Measurements from ENCODE around the gene CHRDL2.

DNA sequence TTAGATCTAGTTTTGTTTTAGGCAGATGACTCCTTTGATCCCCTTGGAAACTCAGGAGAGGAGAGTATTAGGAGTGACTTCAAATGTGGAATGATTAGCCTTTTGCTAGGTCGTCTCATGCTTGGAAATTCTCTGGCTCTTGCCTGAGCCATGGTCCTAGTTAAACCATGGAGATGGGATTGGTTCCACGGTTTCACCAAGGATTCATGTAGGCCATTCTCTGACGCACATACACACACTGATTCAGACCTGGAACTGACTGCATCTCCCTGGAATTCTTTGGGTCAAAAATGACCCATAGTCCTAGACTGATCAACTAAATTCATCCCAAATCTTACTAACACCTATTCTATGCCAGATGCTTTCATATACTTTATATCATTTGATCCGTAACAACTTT is 82.3 kb downstream of the CHRDL2 start:
- TF ChIP-seq EZH2 (IDR thresholded peaks at IDR 0.05; ENCODE audit: borderline replicate concordance, low read depth, low read length, severe bottlenecking) (no peak), POLR2A (IDR thresholded peaks at IDR 0.05; ENCODE audit: low read depth, low read length) (no peak), MYC (IDR thresholded peaks at IDR 0.05; ENCODE audit: low read depth, low read length) (no peak)
- TF ChIP-seq, protein P1, sequence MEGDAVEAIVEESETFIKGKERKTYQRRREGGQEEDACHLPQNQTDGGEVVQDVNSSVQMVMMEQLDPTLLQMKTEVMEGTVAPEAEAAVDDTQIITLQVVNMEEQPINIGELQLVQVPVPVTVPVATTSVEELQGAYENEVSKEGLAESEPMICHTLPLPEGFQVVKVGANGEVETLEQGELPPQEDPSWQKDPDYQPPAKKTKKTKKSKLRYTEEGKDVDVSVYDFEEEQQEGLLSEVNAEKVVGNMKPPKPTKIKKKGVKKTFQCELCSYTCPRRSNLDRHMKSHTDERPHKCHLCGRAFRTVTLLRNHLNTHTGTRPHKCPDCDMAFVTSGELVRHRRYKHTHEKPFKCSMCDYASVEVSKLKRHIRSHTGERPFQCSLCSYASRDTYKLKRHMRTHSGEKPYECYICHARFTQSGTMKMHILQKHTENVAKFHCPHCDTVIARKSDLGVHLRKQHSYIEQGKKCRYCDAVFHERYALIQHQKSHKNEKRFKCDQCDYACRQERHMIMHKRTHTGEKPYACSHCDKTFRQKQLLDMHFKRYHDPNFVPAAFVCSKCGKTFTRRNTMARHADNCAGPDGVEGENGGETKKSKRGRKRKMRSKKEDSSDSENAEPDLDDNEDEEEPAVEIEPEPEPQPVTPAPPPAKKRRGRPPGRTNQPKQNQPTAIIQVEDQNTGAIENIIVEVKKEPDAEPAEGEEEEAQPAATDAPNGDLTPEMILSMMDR (IDR thresholded peaks at IDR 0.05; ENCODE audit: extremely low read depth in 1 of 2, insufficient read depth in 1 of 2, low read depth in 1 of 2, low read length in 2 of 2) = no peak
- TF ChIP-seq, protein P2, sequence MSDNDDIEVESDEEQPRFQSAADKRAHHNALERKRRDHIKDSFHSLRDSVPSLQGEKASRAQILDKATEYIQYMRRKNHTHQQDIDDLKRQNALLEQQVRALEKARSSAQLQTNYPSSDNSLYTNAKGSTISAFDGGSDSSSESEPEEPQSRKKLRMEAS (IDR thresholded peaks at IDR 0.05; ENCODE audit: insufficient read depth, insufficient read length) = no peak
